HepG2 (cell line): ENCODE results near the gene VAMP8. TPM values are rescaled to one million over a fixed set of nuclear protein-coding genes. Genes with fewer than 3 reads are reported as not detected.

Experiments
- ATRX ChIP-seq: sonication (generic); formaldehyde crosslinking; IDR thresholded peaks from 2 replicates; pipeline ENCODE4 v1.4.0; 2020; ENCODE audit warnings: missing genetic modification reagents, borderline replicate concordance
- ETV5 ChIP-seq: IDR thresholded peaks from 2 replicates; pipeline ENCODE4 v1.6.1; 2018; ENCODE audit warnings: missing biosample characterization, missing genetic modification reagents, inconsistent platforms, borderline replicate concordance
- FOXK1 ChIP-seq: sonication (generic); formaldehyde crosslinking; IDR thresholded peaks from 2 replicates; pipeline ENCODE4 v1.4.0; 2020; ENCODE audit warnings: low read depth, missing genetic modification reagents, borderline replicate concordance
- HIVEP1 ChIP-seq: sonication (generic); formaldehyde crosslinking; IDR thresholded peaks from 2 replicates; pipeline ENCODE4 v1.4.0; 2020; ENCODE audit warnings: mild to moderate bottlenecking, missing genetic modification reagents
- JUNB ChIP-seq: sonication (generic); formaldehyde crosslinking; IDR thresholded peaks from 2 replicates; pipeline ENCODE4 v1.8.0; 2022; ENCODE audit warnings: missing genetic modification reagents, mild to moderate bottlenecking, borderline replicate concordance
- KLF15 ChIP-seq: sonication (generic); formaldehyde crosslinking; IDR thresholded peaks from 2 replicates; pipeline ENCODE4 v1.8.1; 2023; ENCODE audit warnings: borderline replicate concordance, mild to moderate bottlenecking, inconsistent platforms, missing genetic modification reagents, mixed read lengths
- MATR3 ChIP-seq: sonication (generic); formaldehyde crosslinking; IDR thresholded peaks from 2 replicates; pipeline ENCODE4 v1.4.0; 2020; ENCODE audit warnings: missing genetic modification reagents
- PATZ1 ChIP-seq: sonication (generic); formaldehyde crosslinking; IDR thresholded peaks from 2 replicates; pipeline ENCODE4 v1.4.0; 2020; ENCODE audit warnings: missing genetic modification reagents
- PRDM4 ChIP-seq: sonication (generic); formaldehyde crosslinking; IDR thresholded peaks from 2 replicates; pipeline ENCODE4 v1.9.0; 2021; ENCODE audit warnings: missing genetic modification reagents, borderline replicate concordance
- RCOR2 ChIP-seq: IDR thresholded peaks from 2 replicates; pipeline ENCODE4 v1.6.1; 2016; ENCODE audit warnings: missing biosample characterization, missing genetic modification reagents
- SIX1 ChIP-seq: sonication (generic); formaldehyde crosslinking; IDR thresholded peaks from 2 replicates; pipeline ENCODE4 v1.4.0; 2020; ENCODE audit warnings: missing genetic modification reagents, borderline replicate concordance
- SSRP1 ChIP-seq: IDR thresholded peaks from 2 replicates; pipeline ENCODE4 v1.6.1; 2016; ENCODE audit warnings: control low read depth
- TCF12 ChIP-seq, 2 experiments: fragments of 450-650 bp in 1 of 2; sonication (generic) in 1 of 2; formaldehyde crosslinking in 1 of 2; IDR thresholded peaks; 2 replicates each; pipeline versions ENCODE4 v1.6.1 to v1.8.0; 2017 to 2022; ENCODE audit warnings: antibody characterized with exemption in 1 of 2, mild to moderate bottlenecking in 1 of 2, missing genetic modification reagents in 1 of 2, moderate library complexity in 1 of 2
- ZC3H4 ChIP-seq: sonication (generic); formaldehyde crosslinking; IDR thresholded peaks from 2 replicates; pipeline ENCODE4 v1.4.0; 2020; ENCODE audit warnings: missing genetic modification reagents, borderline replicate concordance
- ZHX2 ChIP-seq, 2 experiments: sonication (generic) in 1 of 2; formaldehyde crosslinking in 1 of 2; IDR thresholded peaks; 2 replicates each; pipeline versions ENCODE4 v1.6.1 to v1.9.0; 2014 to 2022; ENCODE audit warnings: antibody characterized with exemption in 1 of 2, borderline replicate concordance in 1 of 2, inconsistent platforms in 1 of 2, low read depth in 1 of 2, missing genetic modification reagents in 1 of 2
- ZNF317 ChIP-seq: sonication (generic); formaldehyde crosslinking; IDR thresholded peaks from 2 replicates; pipeline ENCODE4 v1.5.0; 2020; ENCODE audit warnings: mild to moderate bottlenecking, missing genetic modification reagents
- ZNF329 ChIP-seq: sonication (generic); formaldehyde crosslinking; IDR thresholded peaks from 2 replicates; pipeline ENCODE4 v1.9.0; 2021; ENCODE audit warnings: low read depth, mild to moderate bottlenecking, missing genetic modification reagents
- ZNF354B ChIP-seq: sonication (generic); formaldehyde crosslinking; IDR thresholded peaks from 2 replicates; pipeline ENCODE4 v1.8.0; 2022; ENCODE audit warnings: mild to moderate bottlenecking, missing genetic modification reagents
- ZNF792 ChIP-seq: IDR thresholded peaks from 2 replicates; pipeline ENCODE4 v1.6.1; 2016
- polyA plus RNA-seq, 8 experiments: library from polyadenylated mRNA; depleted of rRNA in 3 of 8; stranded (reverse) in 7 of 8; unstranded in 1 of 8; fragments of >200 nt; fragmentation: Illumina TruSeq in 4 of 8; extraction: Trizol in 4 of 8; gene quantifications; 2 replicates each; pipeline versions ENCODE4 v1.2.1 to v1.2.3, GENCODE V29; 2011 to 2016; ENCODE audit warnings: low read depth in 4 of 8, missing spikeins in 1 of 8, mixed read lengths in 1 of 8; ENCODE audit not compliant: insufficient read depth in 1 of 8
- total RNA-seq, 5 experiments: library from RNA; depleted of rRNA; stranded (reverse); fragments of >200 nt; fragmentation: Illumina TruSeq; extraction: Trizol; gene quantifications; 2 replicates each; pipeline ENCODE4 v1.2.3, GENCODE V29; 2016; ENCODE audit warnings: low read depth in 1 of 5

VAMP8 gene
- total and polyA plus RNA-seq, 2 of the 13 experiments (the other 11 are each of a cell fraction or from before 2014, with no cell fraction given), result 83.3 to 157 TPM

- TF ChIP-seq MATR3 (no peak), TCF12 (IDR thresholded peaks at IDR 0.05) (no peak), TCF12 (CRISPR knock-in tag; IDR thresholded peaks at IDR 0.05) (0 out of 2 replicates have a peak, but pooled peaks have one; percentile 85), SSRP1 (CRISPR knock-in tag) (no peak), KLF15 (CRISPR knock-in tag) (0 out of 2 replicates have a peak, but pooled peaks have one; percentile 43), ZHX2 (IDR thresholded peaks at IDR 0.05; ENCODE audit: low read depth) (no peak), ZHX2 (CRISPR knock-in tag; IDR thresholded peaks at IDR 0.05; ENCODE audit: borderline replicate concordance) (no peak; the same call in 1 of the 2 replicates), FOXK1 (peak; percentile 61), SIX1 (CRISPR knock-in tag) (peak; percentile 13; the same call in 1 of the 2 replicates), HIVEP1 (peak; percentile 74; the same call in 1 of the 2 replicates), JUNB (CRISPR knock-in tag) (no peak), ZC3H4 (CRISPR knock-in tag) (no peak), PRDM4 (CRISPR knock-in tag) (peak; percentile 69; the same call in 1 of the 2 replicates), ZNF317 (CRISPR knock-in tag) (peak; percentile 50; the same call in 1 of the 2 replicates), ZNF354B (CRISPR knock-in tag) (peak; percentile 60; the same call in 1 of the 2 replicates), RCOR2 (CRISPR knock-in tag) (no peak), ZNF329 (CRISPR knock-in tag) (peak; percentile 55; the same call in 1 of the 2 replicates), ATRX (no peak), PATZ1 (peak; percentile 91), ETV5 (CRISPR knock-in tag) (peak; percentile 21; the same call in 1 of the 2 replicates), ZNF792 (no peak; the same call in 1 of the 2 replicates)
Measured at GRCh38 chr2:85584354-85584856, 7.0 kb downstream of the VAMP8 start, which contains the start of gene VAMP5 (continued).
